Measurements from ENCODE around the gene HOXB5.

The HOXB5 gene

DNA sequence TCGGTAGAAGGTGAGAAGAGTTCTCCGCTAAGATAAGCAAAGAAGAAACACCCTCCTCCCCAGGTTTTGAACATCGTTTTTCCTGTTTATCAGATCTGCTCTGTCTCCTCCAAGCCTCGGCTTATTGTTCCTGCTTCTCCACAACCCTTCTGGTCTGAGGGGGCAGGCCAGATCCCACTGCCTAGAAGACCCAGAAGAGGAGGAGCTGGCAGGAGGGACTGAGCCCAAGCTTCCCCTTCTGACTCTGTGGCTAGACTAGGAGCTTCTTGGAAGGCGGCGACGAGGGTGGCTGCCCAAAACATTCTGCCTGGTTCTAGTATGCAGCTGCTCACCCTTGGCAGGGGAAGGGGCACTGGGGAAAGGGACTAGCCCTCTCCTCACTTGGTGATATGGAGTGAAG lies 5.2 kb upstream of the HOXB5 start:
- Histone ChIP-seq H3K9me3 (ENCODE audit: control insufficient read depth, low read length) (no peaks in the 10 kb centered on the region), H3K27ac (ENCODE audit: low read depth, low read length, severe bottlenecking) (peak overlapping the region; percentile 91), H3K4me3 (ENCODE audit: extremely low read depth, insufficient read depth, low read length, poor library complexity, severe bottlenecking) (peak overlapping the region; percentile 54), H3K4me1 (ENCODE audit: control insufficient read depth, insufficient read depth, low read length, poor library complexity, severe bottlenecking) (peaks cover 29% of the 10 kb centered on the region), H3K36me3 (ENCODE audit: control insufficient read depth, insufficient read depth, low read length) (no peaks in the 10 kb centered on the region)
- WGBS, 2 experiments (ENCODE audit: insufficient coverage in 2 of 2), result 10 to 11% methylated on average over 3 to 4 of the region's 7 CpGs

DNA sequence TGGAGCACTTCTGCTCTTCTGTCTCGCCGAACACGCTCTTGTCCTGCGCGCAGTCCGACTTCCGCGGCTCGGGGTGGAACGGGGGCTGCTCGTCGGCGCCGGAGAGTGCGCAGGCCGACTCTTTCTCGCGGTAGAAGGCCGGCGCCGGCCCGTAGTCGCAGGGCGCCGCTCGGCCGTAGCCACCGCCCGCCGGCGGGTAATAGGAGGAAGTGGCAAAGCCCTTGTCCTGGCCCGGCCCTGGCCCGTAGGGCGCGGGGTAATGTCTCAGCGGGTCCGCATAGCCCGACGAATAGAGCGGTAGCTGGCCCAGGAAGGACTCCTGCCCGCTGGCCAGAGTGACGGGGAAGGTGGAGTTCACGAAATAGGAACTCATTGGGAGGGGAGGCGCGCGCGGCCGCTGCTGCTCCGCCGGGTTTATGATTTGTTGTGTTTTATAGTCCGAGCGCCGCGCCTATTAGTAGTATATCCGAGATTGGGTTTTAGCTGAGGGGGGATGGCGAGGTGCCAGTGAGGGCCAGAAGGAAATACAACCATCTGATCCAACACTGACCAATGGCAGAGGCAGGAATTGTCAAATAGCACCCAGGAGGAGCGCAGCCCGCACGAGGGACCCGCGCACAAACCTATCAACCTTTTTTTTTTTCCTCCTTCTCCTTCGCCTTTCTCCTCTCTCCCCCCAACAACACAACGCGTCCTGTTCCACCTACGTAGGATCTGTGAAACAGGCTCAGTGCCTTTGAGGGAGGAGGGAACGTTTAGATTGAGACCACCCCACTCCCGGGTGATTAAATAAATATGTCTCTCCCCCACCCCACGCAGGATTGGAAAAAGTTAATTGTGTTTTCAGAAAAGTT lies 4.4 kb upstream of the HOXB5 start:
- Histone ChIP-seq H3K9me3 (ENCODE audit: control insufficient read depth, low read length) (no peaks in the 10 kb centered on the region), H3K36me3 (ENCODE audit: control insufficient read depth, insufficient read depth, low read length) (no peaks in the 10 kb centered on the region), H3K27ac (ENCODE audit: low read depth, low read length, severe bottlenecking) (peak overlapping the region; percentile 91), H3K4me3 (ENCODE audit: extremely low read depth, insufficient read depth, low read length, poor library complexity, severe bottlenecking) (peak overlapping the region; percentile 54), H3K4me1 (ENCODE audit: control insufficient read depth, insufficient read depth, low read length, poor library complexity, severe bottlenecking) (peaks cover 29% of the 10 kb centered on the region)
- WGBS, 2 experiments (ENCODE audit: insufficient coverage in 2 of 2), result 1% methylated on average over 42 to 62 of the region's 68 CpGs

DNA sequence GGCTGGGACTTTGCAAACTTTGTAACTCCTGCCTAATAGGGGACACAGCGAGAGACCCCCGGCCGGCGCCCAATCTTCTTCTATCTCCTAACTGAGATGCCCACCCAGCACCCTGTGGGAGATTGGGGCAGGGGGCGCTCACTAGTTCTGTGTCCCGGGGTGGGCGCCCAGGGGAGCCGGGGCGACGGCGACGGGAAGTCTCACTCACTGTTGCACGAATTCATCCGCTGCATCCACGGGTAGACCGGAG lies 3.9 kb upstream of the HOXB5 start:
- peak overlapping the region; percentile 54 for H3K4me3 ChIP-seq (ENCODE audit: extremely low read depth, insufficient read depth, low read length, poor library complexity, severe bottlenecking)
- peaks cover 29% of the 10 kb centered on the region for H3K4me1 ChIP-seq (ENCODE audit: control insufficient read depth, insufficient read depth, low read length, poor library complexity, severe bottlenecking)
- 3 to 5% methylated on average over 12 to 15 of the region's 16 CpGs for WGBS, 2 experiments (ENCODE audit: insufficient coverage in 2 of 2)
- H3K36me3 ChIP-seq (ENCODE audit: control insufficient read depth, insufficient read depth, low read length), result no peaks in the 10 kb centered on the region
- H3K27ac ChIP-seq (ENCODE audit: low read depth, low read length, severe bottlenecking), result peak overlapping the region; percentile 91
- H3K9me3 ChIP-seq (ENCODE audit: control insufficient read depth, low read length), result no peaks in the 10 kb centered on the region

DNA sequence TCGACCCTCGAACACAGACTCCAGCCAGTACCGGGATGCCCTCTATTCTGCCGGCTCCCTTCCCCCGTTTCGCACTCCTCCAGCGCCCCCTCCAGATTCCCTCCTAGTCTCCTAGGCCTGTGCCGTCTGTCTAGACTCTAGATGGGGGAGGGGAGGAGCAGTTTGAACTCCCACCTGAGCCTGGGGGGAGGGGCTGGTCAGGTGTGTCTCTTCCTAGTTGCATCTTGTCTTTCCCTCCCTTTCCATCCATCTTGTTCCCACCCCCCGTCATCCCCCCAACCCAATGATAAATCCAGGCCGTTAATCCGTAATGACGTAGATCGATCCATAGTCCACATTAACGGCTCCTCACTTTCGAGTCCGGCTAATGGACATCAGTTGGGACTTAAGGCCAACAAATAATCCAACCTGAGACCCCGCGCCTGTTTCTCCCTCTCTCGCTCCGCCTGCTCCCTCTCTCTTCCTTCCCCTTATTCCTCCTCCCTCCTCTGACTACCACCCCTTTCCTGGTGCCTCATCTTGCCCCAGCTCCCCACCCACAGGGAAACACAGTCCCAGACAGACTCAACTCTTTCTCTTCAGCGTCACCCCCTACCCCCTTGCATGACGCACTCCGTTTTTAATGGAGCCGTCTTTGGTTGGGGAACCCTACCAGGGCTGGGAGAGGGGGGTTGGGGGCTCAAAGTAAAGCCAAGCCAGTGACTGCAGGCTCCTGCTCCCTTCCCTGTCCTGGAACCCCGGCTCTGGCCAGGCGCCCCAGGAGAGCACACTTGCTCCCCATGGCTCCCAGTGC lies 3.4 kb upstream of the HOXB5 start:
- peak overlapping the region; percentile 91 for H3K27ac ChIP-seq (ENCODE audit: low read depth, low read length, severe bottlenecking)
- H3K4me3 ChIP-seq (ENCODE audit: extremely low read depth, insufficient read depth, low read length, poor library complexity, severe bottlenecking), result peak overlapping the region; percentile 54
- 6 to 8% methylated on average over 18 to 20 of the region's 26 CpGs for WGBS, 2 experiments (ENCODE audit: insufficient coverage in 2 of 2)
- no peaks in the 10 kb centered on the region for H3K9me3 ChIP-seq (ENCODE audit: control insufficient read depth, low read length)
- no peaks in the 10 kb centered on the region for H3K36me3 ChIP-seq (ENCODE audit: control insufficient read depth, insufficient read depth, low read length)
- H3K4me1 ChIP-seq (ENCODE audit: control insufficient read depth, insufficient read depth, low read length, poor library complexity, severe bottlenecking), result peaks cover 27% of the 10 kb centered on the region

DNA sequence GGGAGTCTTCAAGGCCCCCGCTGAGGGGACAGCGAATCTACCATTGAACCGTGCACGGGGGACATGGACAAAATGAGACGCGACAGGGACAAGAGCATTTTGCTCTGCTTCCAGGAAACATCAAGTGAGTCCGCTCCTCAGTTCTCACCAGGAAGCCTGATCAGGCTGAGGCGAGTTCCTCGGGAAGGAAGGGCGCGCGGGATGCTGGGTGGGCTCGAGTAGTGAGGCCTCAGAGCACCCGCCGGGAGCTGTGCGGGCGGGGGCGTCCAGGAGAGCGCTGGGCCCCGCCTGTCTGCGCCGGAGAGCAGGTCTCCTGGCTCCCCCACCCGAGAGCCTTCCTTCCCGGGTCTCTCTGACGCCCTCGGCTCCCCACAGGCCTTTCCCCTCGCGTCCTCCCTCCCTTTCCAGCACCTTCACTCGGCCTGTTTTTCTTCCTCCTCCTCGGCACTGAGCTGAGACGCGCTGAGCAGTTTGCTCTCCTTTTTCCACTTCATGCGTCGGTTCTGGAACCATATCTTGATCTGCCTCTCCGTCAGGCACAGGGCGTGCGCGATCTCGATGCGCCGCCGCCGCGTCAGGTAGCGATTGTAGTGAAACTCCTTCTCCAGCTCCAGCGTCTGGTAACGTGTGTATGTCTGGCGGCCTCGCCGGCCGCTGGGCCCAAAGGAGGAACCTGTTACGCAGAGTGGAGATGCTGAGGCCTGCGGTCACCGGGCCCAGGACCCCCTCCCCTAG lies 2.6 kb upstream of the HOXB5 start:
- peaks cover 22% of the 10 kb centered on the region for H3K4me1 ChIP-seq (ENCODE audit: control insufficient read depth, insufficient read depth, low read length, poor library complexity, severe bottlenecking)
- 4 to 5% methylated on average over 42 to 45 of the region's 54 CpGs for whole genome bisulfite sequencing, 2 experiments (ENCODE audit: insufficient coverage in 2 of 2)
- peak overlapping the region; percentile 91 for H3K27ac ChIP-seq (ENCODE audit: low read depth, low read length, severe bottlenecking)
- H3K36me3 ChIP-seq (ENCODE audit: control insufficient read depth, insufficient read depth, low read length), result no peaks in the 10 kb centered on the region
- H3K4me3 ChIP-seq (ENCODE audit: extremely low read depth, insufficient read depth, low read length, poor library complexity, severe bottlenecking), result peak overlapping the region; percentile 54
- H3K9me3 ChIP-seq (ENCODE audit: control insufficient read depth, low read length), result no peaks in the 10 kb centered on the region

DNA sequence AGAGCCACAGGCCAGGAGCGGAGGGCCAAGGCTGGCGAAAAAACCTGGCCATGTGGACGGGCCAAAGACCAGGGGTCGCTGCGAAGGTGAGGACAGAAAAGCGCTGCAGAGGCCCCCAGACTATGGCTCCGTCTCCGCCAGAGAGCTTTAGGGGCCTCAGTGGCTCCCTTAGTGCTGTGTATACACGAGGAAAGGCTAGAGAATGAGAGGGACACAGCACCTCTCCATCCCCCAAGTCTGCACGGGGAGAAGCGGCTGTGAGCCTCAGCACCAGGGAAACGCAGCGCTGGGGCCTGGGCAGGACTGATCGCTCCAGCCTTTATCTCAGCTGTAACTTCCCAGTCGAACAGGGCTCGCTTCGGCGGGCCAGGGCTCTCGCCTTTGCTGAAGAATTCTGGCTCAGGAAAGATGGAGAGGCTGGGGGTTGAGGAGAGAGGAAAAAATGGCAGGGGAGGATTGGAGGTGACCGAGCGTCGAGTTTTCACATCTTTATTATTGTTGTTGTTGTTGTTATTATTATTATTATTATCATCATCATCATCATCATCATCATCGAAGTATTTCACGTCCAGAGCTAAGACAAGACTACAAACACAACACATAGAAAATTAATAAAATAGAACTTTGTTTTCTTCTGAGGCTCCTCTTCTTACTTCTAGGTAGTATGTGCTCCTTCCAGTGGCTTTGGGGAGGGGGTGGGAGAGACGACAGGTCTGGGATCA lies 1.9 kb upstream of the HOXB5 start:
- Histone ChIP-seq H3K9me3 (ENCODE audit: control insufficient read depth, low read length) (no peaks in the 10 kb centered on the region), H3K36me3 (ENCODE audit: control insufficient read depth, insufficient read depth, low read length) (no peaks in the 10 kb centered on the region), H3K27ac (ENCODE audit: low read depth, low read length, severe bottlenecking) (peak overlapping the region; percentile 91), H3K4me1 (ENCODE audit: control insufficient read depth, insufficient read depth, low read length, poor library complexity, severe bottlenecking) (peaks cover 22% of the 10 kb centered on the region), H3K4me3 (ENCODE audit: extremely low read depth, insufficient read depth, low read length, poor library complexity, severe bottlenecking) (peak overlapping the region; percentile 54)
- 20 to 38% methylated on average over 8 to 13 of the region's 25 CpGs for WGBS, 2 experiments (ENCODE audit: insufficient coverage in 2 of 2)

DNA sequence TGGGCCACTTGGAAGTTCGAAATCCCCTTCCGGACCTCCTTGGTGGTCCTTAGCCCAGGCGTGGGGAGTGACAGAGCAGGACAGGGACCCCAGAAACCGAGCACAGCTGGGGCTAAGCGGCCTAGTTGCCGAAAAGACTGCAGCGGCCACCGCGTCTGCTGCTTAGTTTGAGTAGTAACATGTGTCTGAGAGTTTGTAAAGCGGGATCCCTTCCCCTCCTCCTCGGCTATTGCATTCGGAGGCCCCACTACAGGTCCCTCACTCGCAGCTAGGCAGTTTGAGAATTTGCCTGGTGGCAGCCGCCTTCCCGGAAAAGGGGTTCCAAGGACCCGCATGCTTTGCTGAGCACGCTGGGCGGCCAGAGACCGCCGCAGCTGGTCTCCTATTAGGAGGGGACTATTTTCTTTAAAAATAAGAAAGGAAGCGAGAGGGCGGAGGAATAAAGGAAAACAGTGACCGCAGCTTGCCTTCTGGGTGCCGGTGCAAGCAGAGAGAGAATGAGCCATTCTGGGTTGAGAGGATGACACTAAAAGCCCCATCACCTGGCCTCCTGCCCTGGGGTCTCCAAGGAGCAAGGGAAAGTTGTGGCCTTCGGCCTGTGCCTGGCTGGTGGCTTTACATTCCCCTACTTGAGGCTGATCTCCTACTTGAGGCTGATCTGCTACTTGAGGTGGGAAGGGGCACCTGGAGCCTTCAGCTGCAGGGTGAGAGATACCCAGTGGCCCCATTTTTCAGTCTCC lies 1.1 kb upstream of the HOXB5 start:
- peaks cover 22% of the 10 kb centered on the region for H3K4me1 ChIP-seq (ENCODE audit: control insufficient read depth, insufficient read depth, low read length, poor library complexity, severe bottlenecking)
- H3K36me3 ChIP-seq (ENCODE audit: control insufficient read depth, insufficient read depth, low read length), result no peaks in the 10 kb centered on the region
- H3K4me3 ChIP-seq (ENCODE audit: extremely low read depth, insufficient read depth, low read length, poor library complexity, severe bottlenecking), result peak overlapping the region; percentile 54
- H3K27ac ChIP-seq (ENCODE audit: low read depth, low read length, severe bottlenecking), result peak overlapping the region; percentile 80
- WGBS, 2 experiments (ENCODE audit: insufficient coverage in 2 of 2), result 12 to 13% methylated on average over 17 to 25 of the region's 25 CpGs
- no peaks in the 10 kb centered on the region for H3K9me3 ChIP-seq (ENCODE audit: control insufficient read depth, low read length)

DNA sequence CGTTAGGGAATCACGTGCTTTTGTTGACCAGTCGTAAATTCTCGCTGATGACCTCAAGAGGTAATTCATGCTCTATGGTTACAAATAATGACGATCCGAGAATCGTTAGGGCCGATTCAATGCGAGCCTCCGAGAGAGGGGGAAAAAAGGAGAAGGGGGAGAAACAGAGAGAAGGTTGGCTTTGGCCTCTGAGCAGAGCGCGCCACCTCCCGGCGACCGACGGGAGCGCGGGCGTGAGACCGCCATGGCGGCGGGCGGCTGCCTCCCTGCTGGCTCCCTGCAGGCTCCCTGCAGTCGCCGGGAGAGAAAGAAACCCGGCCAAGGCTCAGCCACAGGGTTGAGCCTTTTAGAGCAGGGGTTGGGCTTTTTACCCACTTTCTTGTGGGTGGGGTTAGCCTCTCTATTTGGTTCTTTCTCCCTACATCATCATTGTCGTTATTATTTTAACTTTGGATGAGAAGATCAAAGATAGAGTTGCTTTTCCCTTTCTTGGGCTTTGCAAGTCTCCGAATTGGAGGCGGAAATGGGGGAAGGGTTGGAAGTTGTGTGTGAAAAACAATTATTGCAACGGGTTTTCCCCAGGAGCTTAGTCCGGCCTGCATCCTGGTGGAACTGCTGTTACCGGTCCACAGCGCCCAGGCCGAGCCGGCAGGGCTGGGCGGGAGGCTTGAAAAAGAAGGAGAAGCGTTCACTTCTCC lies 410 bp upstream of the HOXB5 start:
- H3K36me3 ChIP-seq (ENCODE audit: control insufficient read depth, insufficient read depth, low read length), result no peaks in the 10 kb centered on the region
- peak overlapping the region; percentile 54 for H3K4me3 ChIP-seq (ENCODE audit: extremely low read depth, insufficient read depth, low read length, poor library complexity, severe bottlenecking)
- H3K27ac ChIP-seq (ENCODE audit: low read depth, low read length, severe bottlenecking), result peak overlapping the region; percentile 80
- 2 to 3% methylated on average over 28 to 32 of the region's 37 CpGs for WGBS, 2 experiments (ENCODE audit: insufficient coverage in 2 of 2)
- H3K4me1 ChIP-seq (ENCODE audit: control insufficient read depth, insufficient read depth, low read length, poor library complexity, severe bottlenecking), result peaks cover 26% of the 10 kb centered on the region
- no peaks in the 10 kb centered on the region for H3K9me3 ChIP-seq (ENCODE audit: control insufficient read depth, low read length)

DNA sequence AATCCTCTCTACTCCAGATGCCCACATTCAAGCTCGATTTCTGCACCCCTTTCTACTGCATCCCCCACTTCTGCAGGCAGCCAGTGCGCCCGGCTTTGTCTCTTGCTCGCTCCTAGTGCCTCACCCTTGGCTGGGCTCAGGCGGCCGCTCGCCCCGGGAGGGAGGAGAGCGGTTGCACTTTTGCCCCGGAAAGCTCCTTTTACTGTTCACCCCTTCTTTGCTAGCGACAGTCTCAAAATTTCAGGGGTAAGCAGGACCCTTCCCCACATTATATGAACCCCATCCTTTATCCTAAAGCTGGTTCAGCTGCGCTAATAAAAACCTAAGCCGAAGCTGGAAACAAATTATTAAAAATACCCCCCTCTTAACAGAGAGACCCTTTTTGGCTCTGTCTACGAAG lies 1.0 kb downstream of the HOXB5 start:
- Histone ChIP-seq H3K9me3 (ENCODE audit: control insufficient read depth, low read length) (no peaks in the 10 kb centered on the region), H3K4me1 (ENCODE audit: control insufficient read depth, insufficient read depth, low read length, poor library complexity, severe bottlenecking) (peaks cover 28% of the 10 kb centered on the region), H3K4me3 (ENCODE audit: extremely low read depth, insufficient read depth, low read length, poor library complexity, severe bottlenecking) (peak overlapping the region; percentile 44), H3K36me3 (ENCODE audit: control insufficient read depth, insufficient read depth, low read length) (no peaks in the 10 kb centered on the region), H3K27ac (ENCODE audit: low read depth, low read length, severe bottlenecking) (peak overlapping the region; percentile 69)
- WGBS, 2 experiments (ENCODE audit: insufficient coverage in 2 of 2), result 7 to 11% methylated on average over 8 to 11 of the region's 14 CpGs
